Activated CD4-positive, CD25-positive, alpha-beta regulatory T cell (primary cell): ENCODE results near the gene COA6.

Experiments
- DNase-seq, 4 experiments: peaks; one replicate each; lab custom pipeline; 2025; lab: John Stamatoyannopoulos, UW

COA6 gene

GRCh38 chr1:234412830-234413229, 39.6 kb downstream of the COA6 start:
- no peak for DNase-seq

DNA sequence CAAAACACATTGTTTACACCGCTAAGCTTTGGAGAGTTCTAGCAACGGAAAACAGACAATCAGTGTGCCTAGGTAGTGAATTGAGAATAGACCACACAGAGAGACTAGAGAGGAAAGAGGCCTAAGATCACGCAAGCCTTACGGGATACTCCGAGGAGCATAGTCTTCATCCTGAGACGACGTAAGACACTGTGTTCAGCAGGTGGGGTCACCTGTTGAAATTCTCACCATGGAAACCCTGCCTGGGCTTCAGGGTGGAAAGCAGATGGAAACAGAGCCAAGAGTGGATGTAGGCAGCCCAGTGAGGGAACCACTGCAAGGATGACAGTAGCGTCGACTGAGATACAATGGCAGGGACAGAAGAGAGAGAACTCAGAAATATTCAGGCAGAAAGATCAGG, 40.2 kb downstream of the COA6 start:
- DNase-seq, result no peak

- DNase-seq, result no peak
Measured at GRCh38 chr1:234413990-234414389, 40.7 kb downstream of the COA6 start.

DNA sequence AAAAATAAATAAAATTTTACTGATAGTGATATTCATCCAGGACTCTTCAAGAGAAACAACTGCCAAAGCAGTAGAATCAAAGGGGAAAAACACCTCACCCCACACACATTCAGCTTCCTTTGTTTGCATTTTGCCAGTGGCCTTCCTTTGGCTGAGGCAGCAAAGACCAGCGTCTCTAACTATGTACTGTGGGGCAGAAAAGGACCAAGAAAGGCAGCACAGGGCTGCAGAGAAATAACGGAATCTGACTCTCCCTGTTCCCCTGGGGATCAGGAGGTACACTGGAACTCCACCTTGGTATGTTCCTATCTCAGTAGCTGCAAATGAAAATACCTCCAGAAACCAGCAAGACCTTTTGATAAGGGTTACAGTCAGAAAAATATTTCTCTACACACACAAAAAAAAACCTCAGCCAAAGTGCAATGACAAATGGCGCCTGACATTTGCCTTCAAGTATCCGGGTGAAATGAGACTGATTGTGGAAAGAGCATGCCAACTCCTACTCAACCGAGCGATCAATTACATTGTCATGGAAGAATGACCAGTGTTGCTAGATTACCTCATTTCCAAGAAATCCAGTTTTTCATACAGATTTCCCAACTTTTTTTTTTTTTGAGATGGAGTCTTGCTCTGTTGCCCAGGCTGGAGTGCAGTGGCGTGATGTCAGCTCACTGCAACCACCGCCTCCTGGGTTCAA, 54.8 kb downstream of the COA6 start:
- DNase-seq, result no peak

DNA sequence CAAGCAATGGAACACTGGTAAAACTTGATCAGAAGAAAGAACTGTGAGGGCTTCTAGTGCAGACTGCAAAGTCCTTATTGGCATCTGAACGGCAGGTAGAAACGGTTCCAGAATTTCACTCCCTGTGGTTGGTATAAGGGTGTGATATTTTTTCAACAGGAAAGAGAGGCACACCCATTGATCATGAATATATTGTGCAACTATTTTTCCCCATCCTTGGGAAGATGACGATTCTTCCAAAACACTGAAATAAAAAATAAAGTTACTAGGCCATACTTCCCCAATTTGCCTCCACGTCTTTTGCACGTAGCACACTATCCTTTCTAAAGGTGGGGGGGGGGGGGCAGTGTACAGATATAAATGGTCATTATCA, 56.2 kb downstream of the COA6 start:
- DNase-seq, result no peak

- DNase-seq, result no peak
Measured at GRCh38 chr1:234430691-234431090, 57.4 kb downstream of the COA6 start.

GRCh38 chr1:234431255-234431654, 58.0 kb downstream of the COA6 start:
- DNase-seq, result no peak

GRCh38 chr1:234433563-234434285, 60.5 kb downstream of the COA6 start:
- no peak for DNase-seq
